Fibroblast of lung (primary cell): ENCODE data around the gene KCTD16. TPM values are rescaled to one million over a fixed set of nuclear protein-coding genes. Genes with fewer than 3 reads are reported as not detected.

Experiments used
- DNase-seq, 2 donors: peaks; one replicate each; pipeline versions ENCODE4 v3.0.0 to v3.0.0-alpha.2; 2010; ENCODE audit warnings: low read depth in 2 of 2
- H2AFZ ChIP-seq: 2 replicates; pipeline ENCODE4 v1.5.1; 2012; ENCODE audit warnings: low read length, control low read depth, inconsistent platforms
- H3K27ac ChIP-seq: 2 replicates; pipeline ENCODE4 v1.5.1; 2011; ENCODE audit warnings: low read length, control low read depth; ENCODE audit not compliant: insufficient read depth
- H3K27me3 ChIP-seq: 2 replicates; pipeline ENCODE4 v1.5.1; 2011; ENCODE audit warnings: mild to moderate bottlenecking, low read length; ENCODE audit not compliant: control insufficient read depth, insufficient read depth
- H3K36me3 ChIP-seq: 2 replicates; pipeline ENCODE4 v1.5.1; 2011; ENCODE audit warnings: low read length; ENCODE audit not compliant: control insufficient read depth, insufficient read depth
- H3K4me1 ChIP-seq: 2 replicates; pipeline ENCODE4 v1.5.1; 2011; ENCODE audit warnings: low read length; ENCODE audit not compliant: control insufficient read depth, insufficient read depth; ENCODE audit errors: extremely low read depth
- H3K4me2 ChIP-seq: 2 replicates; pipeline ENCODE4 v1.5.1; 2011; ENCODE audit warnings: low read length, control low read depth; ENCODE audit not compliant: insufficient read depth; ENCODE audit errors: extremely low read depth
- H3K4me3 ChIP-seq, 4 experiments: fragments of 200-600 bp in 1 of 4; sonication (generic) in 1 of 4; replicated peaks in 1 of 4; 2 replicates each; pipeline ENCODE4 v1.5.1; 2011 to 2016; ENCODE audit warnings: low read length in 4 of 4, low read depth in 3 of 4, mild to moderate bottlenecking in 3 of 4, control low read depth in 2 of 4, inconsistent platforms in 1 of 4, mixed read lengths in 1 of 4; ENCODE audit not compliant: insufficient read depth in 1 of 4; ENCODE audit errors: control extremely low read depth in 1 of 4
- H3K79me2 ChIP-seq: 2 replicates; pipeline ENCODE4 v1.5.1; 2012; ENCODE audit warnings: mild to moderate bottlenecking, low read length, inconsistent platforms; ENCODE audit not compliant: control insufficient read depth, insufficient read depth
- H3K9ac ChIP-seq: 2 replicates; pipeline ENCODE4 v1.5.1; 2011; ENCODE audit warnings: mild to moderate bottlenecking, low read length, control low read depth; ENCODE audit not compliant: insufficient read depth
- H3K9me3 ChIP-seq: 2 replicates; pipeline ENCODE4 v1.5.1; 2012; ENCODE audit warnings: low read depth, low read length; ENCODE audit not compliant: control insufficient read depth, insufficient read depth
- H4K20me1 ChIP-seq: 2 replicates; pipeline ENCODE4 v1.5.1; 2011; ENCODE audit warnings: low read length; ENCODE audit not compliant: control insufficient read depth, insufficient read depth; ENCODE audit errors: extremely low read depth
- EZH2 ChIP-seq: IDR thresholded peaks from 2 replicates; pipeline ENCODE4 v1.5.1; 2012; ENCODE audit warnings: low read length, control low read depth, mild to moderate bottlenecking; ENCODE audit errors: missing control alignments
- polyA plus RNA-seq, 2 donors: library from polyadenylated mRNA; depleted of rRNA in 1 of 2; stranded (reverse) in 1 of 2; unstranded in 1 of 2; fragments of >200 nt; gene quantifications; 2 replicates each; pipeline ENCODE4 v1.2.1, GENCODE V29; 2011 to 2012; ENCODE audit warnings: missing spikeins in 1 of 2
- total RNA-seq: library from RNA; depleted of rRNA; stranded (reverse); fragments of >200 nt; gene quantifications from 2 replicates; pipeline ENCODE4 v1.2.1, GENCODE V29; 2014
- TF ChIP-seq, protein P1 (sequence below), 2 donors: IDR thresholded peaks in 1 of 2; conservative IDR thresholded peaks in 1 of 2; 1 replicate in 1 of 2; 2 replicates in 1 of 2; pipeline ENCODE4 v1.5.1; 2011 to 2012; ENCODE audit warnings: low read length in 2 of 2, control low read depth in 1 of 2, inconsistent platforms in 1 of 2, low read depth in 1 of 2, mild to moderate bottlenecking in 1 of 2

KCTD16 gene
- total and polyA plus RNA-seq, 2 donors (not counting 1 experiment from before 2014, with no cell fraction given): 0.32 to 1.2 TPM

DNA sequence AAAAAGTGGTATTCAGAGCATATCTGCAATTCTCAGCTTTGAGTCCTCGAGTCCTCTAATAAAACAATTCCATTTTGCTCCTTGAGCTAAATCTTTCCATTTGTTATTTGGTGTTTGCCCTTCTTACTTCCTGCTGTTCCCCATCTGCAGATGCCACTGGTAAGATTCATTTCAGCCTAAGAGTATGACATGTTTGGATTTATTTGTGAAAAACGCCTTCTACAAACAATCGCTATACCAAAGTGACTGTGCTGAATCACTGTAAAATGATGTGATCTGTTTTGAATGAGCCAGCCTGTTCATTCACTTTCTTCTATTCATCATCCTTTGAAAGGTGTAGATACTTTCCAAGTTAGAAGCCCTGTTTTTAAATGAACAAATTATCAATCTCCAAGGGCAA is 27.7 kb downstream of the KCTD16 start:
- TF ChIP-seq EZH2: no peak
- TF ChIP-seq, protein P1, sequence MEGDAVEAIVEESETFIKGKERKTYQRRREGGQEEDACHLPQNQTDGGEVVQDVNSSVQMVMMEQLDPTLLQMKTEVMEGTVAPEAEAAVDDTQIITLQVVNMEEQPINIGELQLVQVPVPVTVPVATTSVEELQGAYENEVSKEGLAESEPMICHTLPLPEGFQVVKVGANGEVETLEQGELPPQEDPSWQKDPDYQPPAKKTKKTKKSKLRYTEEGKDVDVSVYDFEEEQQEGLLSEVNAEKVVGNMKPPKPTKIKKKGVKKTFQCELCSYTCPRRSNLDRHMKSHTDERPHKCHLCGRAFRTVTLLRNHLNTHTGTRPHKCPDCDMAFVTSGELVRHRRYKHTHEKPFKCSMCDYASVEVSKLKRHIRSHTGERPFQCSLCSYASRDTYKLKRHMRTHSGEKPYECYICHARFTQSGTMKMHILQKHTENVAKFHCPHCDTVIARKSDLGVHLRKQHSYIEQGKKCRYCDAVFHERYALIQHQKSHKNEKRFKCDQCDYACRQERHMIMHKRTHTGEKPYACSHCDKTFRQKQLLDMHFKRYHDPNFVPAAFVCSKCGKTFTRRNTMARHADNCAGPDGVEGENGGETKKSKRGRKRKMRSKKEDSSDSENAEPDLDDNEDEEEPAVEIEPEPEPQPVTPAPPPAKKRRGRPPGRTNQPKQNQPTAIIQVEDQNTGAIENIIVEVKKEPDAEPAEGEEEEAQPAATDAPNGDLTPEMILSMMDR (conservative IDR thresholded peaks at IDR 0.05 in 1 of 2, IDR thresholded peaks at IDR 0.05 in 1 of 2; ENCODE audit: low read depth in 1 of 2, low read length in 2 of 2): no peak
- no peaks in the 10 kb centered on the region for H3K27me3 ChIP-seq
- no peaks in the 10 kb centered on the region for H3K79me2 ChIP-seq
- no peaks in the 10 kb centered on the region for H3K36me3 ChIP-seq
- no peaks in the 10 kb centered on the region for H3K9me3 ChIP-seq
- no peak overlapping the region for H3K27ac ChIP-seq
- no peak overlapping the region for H3K4me3 ChIP-seq
- DNase-seq: peak; percentile 40 to 69
- H3K4me2 ChIP-seq: peak overlapping the region; percentile 48
- H4K20me1 ChIP-seq: no peaks in the 10 kb centered on the region
- no peak overlapping the region for H3K9ac ChIP-seq
- peak overlapping the region; percentile 7 for H2AFZ ChIP-seq
- H3K4me1 ChIP-seq: no peaks in the 10 kb centered on the region

DNA sequence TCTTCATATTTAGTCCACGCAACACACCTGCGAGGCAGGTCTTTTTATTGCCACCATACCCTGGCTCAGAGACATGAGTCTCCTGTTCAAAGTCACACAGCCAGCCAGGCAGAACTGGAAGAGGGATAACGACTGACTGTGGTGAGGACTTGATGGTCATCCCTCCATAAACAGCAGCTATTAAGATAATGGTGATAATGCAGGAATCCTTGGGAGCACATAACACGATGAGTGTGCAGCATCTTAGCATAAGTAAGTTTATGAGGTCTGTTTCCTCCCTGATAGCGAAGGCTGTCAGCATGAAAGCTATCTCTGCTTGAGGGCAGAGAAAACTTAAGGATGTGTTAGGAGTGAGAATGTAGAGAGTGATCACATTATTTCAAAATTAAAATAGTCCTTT is 30.9 kb downstream of the KCTD16 start:
- no peaks in the 10 kb centered on the region for H4K20me1 ChIP-seq
- peaks cover 1% of the 10 kb centered on the region for H3K27me3 ChIP-seq
- H3K9ac ChIP-seq: no peak overlapping the region
- no peaks in the 10 kb centered on the region for H3K4me1 ChIP-seq
- no peak overlapping the region for H3K4me3 ChIP-seq
- DNase-seq: no peak
- no peak overlapping the region for H2AFZ ChIP-seq
- H3K36me3 ChIP-seq: no peaks in the 10 kb centered on the region
- no peaks in the 10 kb centered on the region for H3K9me3 ChIP-seq
- no peaks in the 10 kb centered on the region for H3K79me2 ChIP-seq
- no peak overlapping the region for H3K4me2 ChIP-seq
- no peak overlapping the region for H3K27ac ChIP-seq
- TF ChIP-seq, protein P1 (conservative IDR thresholded peaks at IDR 0.05 in 1 of 2, IDR thresholded peaks at IDR 0.05 in 1 of 2; ENCODE audit: low read depth in 1 of 2, low read length in 2 of 2): no peak
- no peak for TF ChIP-seq EZH2

DNA sequence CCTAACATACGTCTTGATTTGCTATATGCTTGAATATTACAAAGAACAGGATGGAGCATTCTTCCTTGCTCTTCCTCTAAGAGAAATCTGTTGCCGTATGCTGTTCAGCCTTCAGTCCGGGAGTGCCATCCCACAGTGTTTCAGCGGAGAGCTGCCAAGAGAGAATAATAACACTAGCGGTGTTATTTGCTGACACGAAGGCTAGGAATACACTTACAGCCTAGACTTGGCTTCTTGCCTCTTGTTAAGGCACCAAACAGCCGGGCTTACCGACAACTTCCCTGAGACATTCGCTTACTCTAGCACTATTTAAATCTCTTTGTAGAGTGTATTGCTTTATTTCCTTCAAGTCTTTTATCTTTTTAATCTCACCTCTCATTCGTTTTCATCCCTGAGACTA is 31.4 kb downstream of the KCTD16 start:
- H3K27ac ChIP-seq: no peak overlapping the region
- H3K9ac ChIP-seq: no peak overlapping the region
- DNase-seq: peak in 1 of 2 donors; percentile 62
- no peaks in the 10 kb centered on the region for H3K79me2 ChIP-seq
- no peaks in the 10 kb centered on the region for H4K20me1 ChIP-seq
- no peak overlapping the region for H3K4me2 ChIP-seq
- TF ChIP-seq, protein P1 (conservative IDR thresholded peaks at IDR 0.05 in 1 of 2, IDR thresholded peaks at IDR 0.05 in 1 of 2; ENCODE audit: low read depth in 1 of 2, low read length in 2 of 2): no peak
- no peaks in the 10 kb centered on the region for H3K4me1 ChIP-seq
- H3K27me3 ChIP-seq: peaks cover 6% of the 10 kb centered on the region
- H3K36me3 ChIP-seq: no peaks in the 10 kb centered on the region
- no peaks in the 10 kb centered on the region for H3K9me3 ChIP-seq
- H3K4me3 ChIP-seq: no peak overlapping the region
- no peak overlapping the region for H2AFZ ChIP-seq
